ENCODE measurements around the gene RNASE7. TPM values are rescaled to one million over a fixed set of nuclear protein-coding genes. Genes with fewer than 3 reads are reported as not detected.

The RNASE7 gene
- total and polyA plus RNA-seq, 11 donors = 0.04 TPM; not detected in 10

- H3K27ac ChIP-seq = peak overlapping the region in 4 of 12 donors; percentile 9 to 28 (median 18)
- WGBS, 4 donors = 67 to 75% (median 69%) methylated on average over 6 of the region's 6 CpGs
- peaks cover 0 to 27% (median 7%) of the 10 kb centered on the region in 12 donors for H3K4me1 ChIP-seq
- no peaks in the 10 kb centered on the region for H3K9me3 ChIP-seq
- H3K27me3 ChIP-seq = no peaks in the 10 kb centered on the region
- H3K4me3 ChIP-seq = no peak overlapping the region
- TF ChIP-seq POLR2A (IDR thresholded peaks at IDR 0.05) (no peak), CTCF (IDR thresholded peaks at IDR 0.05) (no peak)
- peak in 1 of 4 donors; percentile 35 for ATAC-seq
- peaks cover 0 to 46% (median 39%) of the 10 kb centered on the region in 9 donors for H3K36me3 ChIP-seq
- intact Hi-C loops (cut with DNase I) = loop anchor here in 6 of 10 donors (1.0 to 5.0 kb wide), 8 partner anchors 23 to 92 kb away; partner anchors contain the start of gene TMEM253 (in 1 of the 6)
- no peak for DNase-seq
Observed at GRCh38 chr14:21015312-21015711, 26.9 kb upstream of the RNASE7 start.

GRCh38 chr14:21016413-21017190, 25.6 kb upstream of the RNASE7 start:
- 51 to 58% (median 56%) methylated on average over 9 of the region's 9 CpGs for WGBS, 4 donors
- Histone ChIP-seq H3K27me3 (no peaks in the 10 kb centered on the region), H3K4me3 (no peak overlapping the region), H3K36me3 (peaks cover 0 to 59% (median 52%) of the 10 kb centered on the region in 9 donors), H3K27ac (no peak overlapping the region), H3K9me3 (no peaks in the 10 kb centered on the region), H3K4me1 (peaks cover 0 to 31% (median 7%) of the 10 kb centered on the region in 12 donors)
- intact Hi-C loops (cut with DNase I) = loop anchor here in 4 of 10 donors (5.0 kb wide), 3 partner anchors 76 to 91 kb away; partner anchors contain the start of gene TMEM253 (in 1 of the 4)
- ATAC-seq (no peak), DNase-seq (no peak)
- TF ChIP-seq CTCF (IDR thresholded peaks at IDR 0.05) = no peak
- TF ChIP-seq POLR2A (IDR thresholded peaks at IDR 0.05) = no peak

- ATAC-seq = no peak
- TF ChIP-seq POLR2A (IDR thresholded peaks at IDR 0.05) (no peak), CTCF (IDR thresholded peaks at IDR 0.05) (no peak)
- H3K4me1 ChIP-seq = peaks cover 0 to 42% (median 10%) of the 10 kb centered on the region in 12 donors
- 68 to 76% (median 70%) methylated on average over 28 of the region's 28 CpGs for WGBS, 4 donors
- no peaks in the 10 kb centered on the region for H3K9me3 ChIP-seq
- DNase-seq = peak in 1 of 5 donors; percentile 63
- peaks cover 0 to 70% (median 61%) of the 10 kb centered on the region in 9 donors for H3K36me3 ChIP-seq
- H3K4me3 ChIP-seq = no peak overlapping the region
- H3K27me3 ChIP-seq = no peaks in the 10 kb centered on the region
- no peak overlapping the region for H3K27ac ChIP-seq
- intact Hi-C loops (cut with DNase I) = loop anchor here in 4 of 10 donors (5.0 kb wide), 3 partner anchors 75 to 90 kb away; partner anchors contain the start of gene TMEM253 (in 1 of the 4)
Observed at GRCh38 chr14:21017528-21018245, 24.5 kb upstream of the RNASE7 start.

GRCh38 chr14:21018286-21018685, 23.9 kb upstream of the RNASE7 start:
- no peaks in the 10 kb centered on the region for H3K27me3 ChIP-seq
- ATAC-seq = no peak

More at GRCh38 chr14:21018286-21018685, 23.9 kb upstream of the RNASE7 start:
- Histone ChIP-seq H3K4me1 (peaks cover 0 to 48% (median 12%) of the 10 kb centered on the region in 12 donors), H3K9me3 (no peaks in the 10 kb centered on the region), H3K4me3 (no peak overlapping the region), H3K27ac (no peak overlapping the region), H3K36me3 (peaks cover 0 to 72% (median 61%) of the 10 kb centered on the region in 9 donors)
- TF ChIP-seq POLR2A (IDR thresholded peaks at IDR 0.05) (no peak), CTCF (IDR thresholded peaks at IDR 0.05) (no peak)
- WGBS, 4 donors = 73 to 84% (median 79%) methylated on average over 7 of the region's 7 CpGs
- DNase-seq = no peak
- intact Hi-C loops (cut with DNase I) = loop anchor here in 4 of 10 donors (5.0 kb wide), 3 partner anchors 74 to 89 kb away; partner anchors contain the start of gene TMEM253 (in 1 of the 4)

Data from heart left ventricle (tissue), 16 donors.